ENCODE measurements around the gene RASEF. TPM values are rescaled to one million over a fixed set of nuclear protein-coding genes. Genes with fewer than 3 reads are reported as not detected.

Gene RASEF
- total RNA-seq, 2 experiments from 2014 or later: not detected

GRCh38 chr9:82991671-82992070, 71.3 kb downstream of the RASEF start:
- Histone ChIP-seq H3K4me1 (ENCODE audit: insufficient read depth, low read length) (no peaks in the 10 kb centered on the region), H3K9me3 (ENCODE audit: control insufficient read depth in 1 of 2, insufficient read depth in 1 of 2, low read length in 2 of 2) (no peaks in the 10 kb centered on the region), H3K27me3 (ENCODE audit: control insufficient read depth in 1 of 2, insufficient read depth in 2 of 2, low read length in 2 of 2) (no peaks in the 10 kb centered on the region), H3K4me3 (ENCODE audit: low read length) (no peak overlapping the region), H3K36me3 (ENCODE audit: insufficient read depth, low read length) (no peaks in the 10 kb centered on the region), H3K27ac (ENCODE audit: low read depth in 1 of 2, low read length in 2 of 2) (no peak overlapping the region)
- CTCF ChIA-PET: no interaction called here
- no peak for ATAC-seq (ENCODE audit: poor library complexity)
- POLR2A ChIA-PET: no interaction called here
- Mint-ChIP-seq H3K27ac (no peak overlapping the region), H3K9me3 (no peaks in the 10 kb centered on the region), H3K27me3 (no peaks in the 10 kb centered on the region), H3K36me3 (ENCODE audit: low read depth) (no peaks in the 10 kb centered on the region), H3K4me3 (no peak overlapping the region), H3K4me1 (ENCODE audit: low read depth) (no peaks in the 10 kb centered on the region)
- TF ChIP-seq, protein P1, sequence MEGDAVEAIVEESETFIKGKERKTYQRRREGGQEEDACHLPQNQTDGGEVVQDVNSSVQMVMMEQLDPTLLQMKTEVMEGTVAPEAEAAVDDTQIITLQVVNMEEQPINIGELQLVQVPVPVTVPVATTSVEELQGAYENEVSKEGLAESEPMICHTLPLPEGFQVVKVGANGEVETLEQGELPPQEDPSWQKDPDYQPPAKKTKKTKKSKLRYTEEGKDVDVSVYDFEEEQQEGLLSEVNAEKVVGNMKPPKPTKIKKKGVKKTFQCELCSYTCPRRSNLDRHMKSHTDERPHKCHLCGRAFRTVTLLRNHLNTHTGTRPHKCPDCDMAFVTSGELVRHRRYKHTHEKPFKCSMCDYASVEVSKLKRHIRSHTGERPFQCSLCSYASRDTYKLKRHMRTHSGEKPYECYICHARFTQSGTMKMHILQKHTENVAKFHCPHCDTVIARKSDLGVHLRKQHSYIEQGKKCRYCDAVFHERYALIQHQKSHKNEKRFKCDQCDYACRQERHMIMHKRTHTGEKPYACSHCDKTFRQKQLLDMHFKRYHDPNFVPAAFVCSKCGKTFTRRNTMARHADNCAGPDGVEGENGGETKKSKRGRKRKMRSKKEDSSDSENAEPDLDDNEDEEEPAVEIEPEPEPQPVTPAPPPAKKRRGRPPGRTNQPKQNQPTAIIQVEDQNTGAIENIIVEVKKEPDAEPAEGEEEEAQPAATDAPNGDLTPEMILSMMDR (IDR thresholded peaks at IDR 0.05): no peak
- intact Hi-C loops (cut with DNase I, micrococcal nuclease): no loop called here
- DNase-seq: no peak

GRCh38 chr9:82989929-82990328, 73.0 kb downstream of the RASEF start:
- H3K9me3 ChIP-seq (ENCODE audit: control insufficient read depth in 1 of 2, insufficient read depth in 1 of 2, low read length in 2 of 2): no peaks in the 10 kb centered on the region
- no peak overlapping the region for H3K4me3 Mint-ChIP-seq
- no peak overlapping the region for H3K4me3 ChIP-seq (ENCODE audit: low read length)
- H3K36me3 ChIP-seq (ENCODE audit: insufficient read depth, low read length): no peaks in the 10 kb centered on the region
- H3K9me3 Mint-ChIP-seq: no peaks in the 10 kb centered on the region
- no peaks in the 10 kb centered on the region for H3K36me3 Mint-ChIP-seq (ENCODE audit: low read depth)
- DNase-seq (no peak), ATAC-seq (ENCODE audit: poor library complexity) (no peak)
- H3K27me3 ChIP-seq (ENCODE audit: control insufficient read depth in 1 of 2, insufficient read depth in 2 of 2, low read length in 2 of 2): no peaks in the 10 kb centered on the region
- TF ChIP-seq, protein P1 (IDR thresholded peaks at IDR 0.05): no peak
- ChIA-PET CTCF (no interaction called here), POLR2A (no interaction called here)
- H3K27me3 Mint-ChIP-seq: no peaks in the 10 kb centered on the region
- no peaks in the 10 kb centered on the region for H3K4me1 ChIP-seq (ENCODE audit: insufficient read depth, low read length)
- no peaks in the 10 kb centered on the region for H3K4me1 Mint-ChIP-seq (ENCODE audit: low read depth)
- no peak overlapping the region for H3K27ac Mint-ChIP-seq
- intact Hi-C loops (cut with DNase I, micrococcal nuclease): no loop called here
- no peak overlapping the region for H3K27ac ChIP-seq (ENCODE audit: low read depth in 1 of 2, low read length in 2 of 2)

- Histone ChIP-seq H3K4me3 (ENCODE audit: low read length) (no peak overlapping the region), H3K27me3 (ENCODE audit: control insufficient read depth in 1 of 2, insufficient read depth in 2 of 2, low read length in 2 of 2) (no peaks in the 10 kb centered on the region), H3K36me3 (ENCODE audit: insufficient read depth, low read length) (no peaks in the 10 kb centered on the region), H3K9me3 (ENCODE audit: control insufficient read depth in 1 of 2, insufficient read depth in 1 of 2, low read length in 2 of 2) (peaks cover 0 to 3% of the 10 kb centered on the region in 2 experiments), H3K4me1 (ENCODE audit: insufficient read depth, low read length) (no peaks in the 10 kb centered on the region), H3K27ac (ENCODE audit: low read depth in 1 of 2, low read length in 2 of 2) (no peak overlapping the region)
- ChIA-PET POLR2A (no interaction called here), CTCF (no interaction called here)
- Mint-ChIP-seq H3K9me3 (no peaks in the 10 kb centered on the region), H3K4me1 (ENCODE audit: low read depth) (no peaks in the 10 kb centered on the region), H3K36me3 (ENCODE audit: low read depth) (no peaks in the 10 kb centered on the region), H3K4me3 (no peak overlapping the region), H3K27ac (no peak overlapping the region), H3K27me3 (no peaks in the 10 kb centered on the region)
- ATAC-seq (ENCODE audit: poor library complexity): no peak
- DNase-seq: no peak
- TF ChIP-seq, protein P1 (IDR thresholded peaks at IDR 0.05): no peak
- intact Hi-C loops (cut with DNase I, micrococcal nuclease): no loop called here
Measured at GRCh38 chr9:82988488-82988887, 74.5 kb downstream of the RASEF start.

All from CD4-positive, alpha-beta T cell (primary cell).